HG02885 (cell line): ENCODE results near the gene TICAM2.

Experiments
- ATAC-seq: cut with Tn5 transposase; IDR thresholded peaks from one replicate; pipeline ENCODE4 v1.9.1; 2021; ENCODE audit warnings: mild to moderate bottlenecking; ENCODE audit not compliant: unreplicated experiment, poor library complexity

Gene TICAM2

GRCh38 chr5:115611873-115612272 is 9.6 kb upstream of the TICAM2 start:
- no peak for ATAC-seq

GRCh38 chr5:115607935-115608334 is 5.7 kb upstream of the TICAM2 start:
- ATAC-seq: no peak

- ATAC-seq: no peak
These were observed 3.2 kb upstream of the TICAM2 start for GRCh38 chr5:115605436-115605835.

- peak; percentile 4 for ATAC-seq
These were observed 379 bp upstream of the TICAM2 start for GRCh38 chr5:115602591-115603125.

GRCh38 chr5:115600766-115601165 is 1.5 kb downstream of the TICAM2 start:
- ATAC-seq: no peak

- ATAC-seq: no peak
These were observed 2.4 kb downstream of the TICAM2 start for GRCh38 chr5:115599924-115600323.

- ATAC-seq: peak; percentile 51
These were observed 2.8 kb downstream of the TICAM2 start for GRCh38 chr5:115599502-115599901.

- ATAC-seq: no peak
These were observed 7.9 kb downstream of the TICAM2 start for GRCh38 chr5:115594128-115595047.

GRCh38 chr5:115589043-115589442 is 13.2 kb downstream of the TICAM2 start:
- ATAC-seq: no peak

GRCh38 chr5:115588640-115589039 is 13.6 kb downstream of the TICAM2 start:
- no peak for ATAC-seq

- ATAC-seq: peak; percentile 55
These were observed 15.6 kb downstream of the TICAM2 start for GRCh38 chr5:115586525-115587146.

- no peak for ATAC-seq
These were observed 17.0 kb downstream of the TICAM2 start for GRCh38 chr5:115585265-115585664.

- no peak for ATAC-seq
These were observed 17.8 kb downstream of the TICAM2 start for GRCh38 chr5:115584501-115584900.

- no peak for ATAC-seq
These were observed 18.8 kb downstream of the TICAM2 start for GRCh38 chr5:115583474-115583873.

- ATAC-seq: no peak
These were observed 21.3 kb downstream of the TICAM2 start for GRCh38 chr5:115580941-115581340.

GRCh38 chr5:115579747-115580173 is 22.5 kb downstream of the TICAM2 start:
- peak; percentile 65 for ATAC-seq

GRCh38 chr5:115579216-115579615 is 23.1 kb downstream of the TICAM2 start:
- ATAC-seq: peak; percentile 0

GRCh38 chr5:115578657-115579056 is 23.6 kb downstream of the TICAM2 start:
- ATAC-seq: peak; percentile 63

- peak; percentile 17 for ATAC-seq
These were observed 24.5 kb downstream of the TICAM2 start for GRCh38 chr5:115577741-115578140.

- no peak for ATAC-seq
These were observed 24.9 kb downstream of the TICAM2 start for GRCh38 chr5:115577329-115577728.
